IPS-11a (cell line): ENCODE data around the gene MAP4K3.

Experiments
- H3K4me3 ChIP-seq: one replicate; pipeline ENCODE4 v1.5.1; 2013; ENCODE audit warnings: low read depth, low read length, control low read depth

The MAP4K3 gene

DNA sequence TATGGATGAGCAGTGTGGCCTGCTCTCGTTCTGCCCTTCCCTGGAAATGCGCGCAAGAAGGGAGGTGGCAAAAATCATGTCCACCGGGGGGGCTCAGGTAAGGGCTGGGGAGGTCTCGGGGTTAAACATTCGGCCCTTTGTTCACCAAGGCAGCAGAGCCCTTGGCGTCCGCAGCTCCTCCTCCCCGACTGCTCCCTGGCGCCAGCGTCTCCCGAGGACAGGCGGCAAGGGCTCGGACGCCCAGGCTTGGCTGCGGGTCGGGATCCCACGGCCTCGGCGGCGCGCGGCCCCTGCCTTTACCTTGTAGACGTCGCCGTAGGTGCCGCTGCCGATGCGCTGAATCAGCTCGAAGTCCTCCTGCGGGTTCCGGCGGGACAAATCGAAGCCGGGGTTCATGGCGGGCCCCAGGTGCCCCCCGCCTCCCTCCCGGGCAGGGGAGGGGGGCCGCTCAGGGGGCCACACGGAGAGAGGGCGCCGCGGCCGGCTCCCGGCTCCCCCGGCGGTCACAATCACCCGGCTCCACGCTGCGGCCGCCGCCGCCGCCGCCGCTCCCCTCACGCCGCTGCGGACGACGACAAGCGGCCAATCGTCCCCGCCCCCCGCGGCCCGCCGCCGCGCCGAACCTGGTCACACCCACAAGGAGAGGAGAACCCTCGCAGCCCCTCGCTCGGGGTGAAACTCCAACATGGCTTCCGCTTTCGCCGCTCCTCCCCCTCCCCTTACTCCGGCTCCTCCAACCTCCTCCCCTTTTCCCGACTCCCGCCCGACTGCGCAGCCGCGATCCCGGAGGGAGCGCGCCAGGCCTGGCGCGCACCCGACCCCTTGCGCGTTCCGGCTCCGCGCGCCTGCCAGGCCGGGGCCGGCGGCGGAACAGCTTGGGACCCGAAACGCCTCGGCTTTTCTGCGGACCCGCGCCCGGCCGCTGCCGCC lies at the start of gene MAP4K3:
Gene MAP4K3, minus strand, starts transcription at position 694 of the 930 bp plus-strand sequence. Its CDS starts 298 bp downstream, at position 396.
- peak within 1 kb of the TSS; percentile 86 for H3K4me3 ChIP-seq

DNA sequence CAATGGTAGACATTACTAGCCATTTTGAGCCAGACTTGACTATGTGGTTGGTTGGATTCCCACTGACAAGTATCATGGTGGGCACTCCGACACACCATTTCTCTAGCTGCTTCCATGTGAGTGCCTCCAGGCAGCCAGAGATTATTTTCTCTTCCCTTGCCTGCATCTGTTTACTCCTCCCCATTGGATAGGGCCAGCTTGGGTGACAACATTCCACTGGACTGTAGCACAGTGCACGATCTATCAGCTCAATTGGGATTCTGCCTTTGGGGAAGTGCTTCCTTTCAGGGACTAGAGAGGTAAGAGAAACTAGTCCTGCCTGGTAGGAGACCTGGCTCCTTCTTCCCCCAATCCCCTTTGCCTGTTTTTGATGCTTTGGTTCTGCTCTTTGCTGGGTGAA lies 49.0 kb upstream of the MAP4K3 start:
- no peak overlapping the region for H3K4me3 ChIP-seq

DNA sequence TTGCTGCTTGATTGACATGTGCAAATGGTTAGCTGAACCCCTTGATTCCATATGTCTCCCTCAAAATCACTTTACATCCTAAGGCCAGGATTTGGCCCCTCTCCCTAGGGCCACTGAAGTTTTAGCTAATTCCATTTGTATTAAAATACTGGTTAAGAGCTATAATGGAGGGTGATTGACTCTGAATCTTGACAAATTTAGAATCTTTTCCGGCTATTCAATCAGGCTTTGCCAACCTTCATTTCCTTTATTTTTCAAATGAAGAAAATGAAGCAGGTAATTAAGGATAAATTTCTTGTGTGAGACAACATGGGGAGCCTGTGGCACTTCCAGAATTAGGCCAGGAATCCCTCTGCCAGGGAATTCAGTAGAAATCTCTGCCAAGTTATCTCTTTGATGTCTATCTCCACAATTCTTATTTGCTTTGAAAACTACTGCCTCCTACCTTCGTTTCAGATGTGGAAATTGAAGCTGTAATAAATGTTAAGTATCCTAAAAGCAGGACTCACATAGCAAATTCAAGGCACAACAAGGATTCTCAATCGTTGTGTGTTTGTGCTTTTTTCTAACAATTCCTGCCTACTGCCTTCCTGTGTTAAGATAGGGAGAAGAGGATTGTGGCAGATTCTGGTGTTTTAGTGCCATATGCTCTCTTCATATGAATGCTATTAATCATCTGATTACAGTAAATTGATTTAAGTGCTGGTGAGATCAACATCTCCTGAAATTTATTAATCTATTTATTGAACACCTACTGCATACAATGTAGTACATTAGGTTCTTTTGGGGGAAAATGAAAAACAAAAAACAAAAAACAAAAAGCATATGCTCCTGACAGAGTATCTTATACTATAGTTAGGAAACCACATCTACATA lies 47.8 kb upstream of the MAP4K3 start:
- H3K4me3 ChIP-seq: no peak overlapping the region

- no peak overlapping the region for H3K4me3 ChIP-seq
Measured at GRCh38 chr2:39484206-39484605, 47.1 kb upstream of the MAP4K3 start.

DNA sequence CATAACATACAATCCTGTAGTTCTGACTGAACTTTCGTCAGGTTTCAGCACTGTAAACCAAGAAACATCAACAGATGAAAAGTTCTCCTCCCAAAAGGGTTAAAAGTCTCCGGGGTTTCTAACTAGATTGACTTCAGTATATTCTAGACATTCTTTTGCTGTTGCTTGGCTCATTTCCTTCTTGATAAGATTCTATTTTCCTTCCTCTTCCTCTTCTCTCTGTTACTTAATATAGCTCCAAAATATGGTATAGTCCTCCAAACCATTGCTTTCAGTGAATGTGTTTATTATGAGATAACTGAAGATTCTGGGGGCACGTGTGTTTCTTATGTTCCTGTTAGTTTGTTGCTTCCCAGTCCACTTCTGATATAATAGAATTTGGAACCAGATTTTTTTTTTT lies 46.4 kb upstream of the MAP4K3 start:
- no peak overlapping the region for H3K4me3 ChIP-seq

GRCh38 chr2:39481611-39482010 lies 44.5 kb upstream of the MAP4K3 start:
- no peak overlapping the region for H3K4me3 ChIP-seq

DNA sequence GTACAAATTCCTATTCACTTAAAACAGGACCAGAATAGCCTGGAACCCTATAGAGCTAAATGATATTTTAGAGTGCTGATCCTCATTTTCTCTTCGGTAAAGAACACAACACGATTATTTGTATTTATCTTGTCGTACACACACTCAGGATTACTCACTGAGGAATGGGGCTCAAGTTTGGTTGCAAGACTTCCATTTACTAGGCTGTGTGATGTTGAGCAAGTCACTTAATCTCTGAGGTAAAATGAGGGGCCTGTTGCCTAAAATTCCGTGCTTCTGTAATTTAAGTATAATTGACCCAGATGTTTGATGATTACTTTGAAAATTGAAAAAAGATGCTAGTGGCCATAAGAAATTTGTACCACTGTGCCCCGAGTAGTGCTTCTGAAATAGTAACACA lies 42.6 kb upstream of the MAP4K3 start:
- H3K4me3 ChIP-seq: no peak overlapping the region

DNA sequence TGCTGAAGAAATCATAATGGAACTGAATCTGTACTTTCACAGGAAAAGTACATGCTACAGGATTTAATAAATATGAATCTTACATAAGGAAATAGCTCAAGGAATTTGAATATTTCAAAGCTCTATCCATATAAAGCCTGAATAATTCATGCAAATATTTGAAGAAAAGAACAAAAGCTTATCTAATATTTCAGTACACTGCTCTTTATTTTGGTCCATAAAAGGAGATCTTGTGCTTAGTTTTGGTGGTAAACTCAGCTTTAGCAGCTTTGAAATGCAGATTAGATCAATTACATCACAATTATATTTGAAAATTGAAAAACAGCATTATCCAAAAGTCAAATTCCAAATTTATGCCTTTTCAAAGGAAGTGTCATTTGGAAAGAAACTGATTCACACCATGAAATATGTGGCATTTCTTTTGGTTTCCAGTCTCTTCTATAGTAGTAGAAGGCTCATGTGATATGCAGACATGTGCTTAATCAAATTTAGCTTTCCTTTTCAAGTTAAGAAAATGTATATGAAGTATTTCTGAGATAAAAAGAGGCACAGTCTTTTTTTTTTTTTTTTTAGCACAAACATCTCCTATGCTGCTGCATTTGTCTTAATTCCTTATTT lies 42.1 kb upstream of the MAP4K3 start:
- no peak overlapping the region for H3K4me3 ChIP-seq

DNA sequence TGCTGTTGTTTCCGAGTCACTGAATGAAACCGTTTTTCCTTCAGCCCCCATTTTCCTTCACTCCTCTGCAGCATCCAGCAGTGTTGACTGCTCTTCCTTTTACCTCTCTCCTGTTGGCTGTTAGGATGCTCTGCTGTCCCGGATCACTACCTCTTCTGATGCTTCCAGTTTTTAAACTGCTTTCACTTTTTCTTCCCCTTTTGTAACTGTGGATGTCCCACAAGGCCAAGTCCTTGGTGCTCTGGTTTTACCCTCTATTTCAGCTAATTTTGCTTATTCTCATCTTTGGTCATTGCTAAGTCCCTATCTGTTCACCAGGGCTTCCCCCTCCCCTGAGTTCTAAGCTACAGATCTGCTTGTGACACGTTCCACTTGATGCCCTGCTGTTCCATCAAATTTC lies 39.4 kb upstream of the MAP4K3 start:
- no peak overlapping the region for H3K4me3 ChIP-seq

DNA sequence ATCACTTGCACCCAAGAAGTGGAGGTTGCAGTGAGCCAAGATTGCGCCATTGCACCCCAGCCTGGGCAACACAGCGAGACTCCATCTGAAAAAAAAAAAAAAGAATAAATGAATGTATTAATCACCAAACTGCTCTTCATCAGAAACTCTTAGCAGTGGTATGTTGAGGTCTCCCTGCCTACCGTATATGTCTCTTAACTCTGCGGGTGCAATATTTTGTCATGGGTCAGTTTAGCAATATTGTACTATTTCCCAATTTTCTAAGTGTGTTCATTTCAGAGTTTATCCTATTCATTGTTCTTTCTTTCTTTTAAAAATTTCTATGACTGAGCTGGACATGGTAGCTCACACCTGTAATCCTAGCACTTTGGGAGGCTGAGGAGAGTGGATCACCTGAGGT lies 37.9 kb upstream of the MAP4K3 start:
- H3K4me3 ChIP-seq: no peak overlapping the region

- H3K4me3 ChIP-seq: no peak overlapping the region
Measured at GRCh38 chr2:39470580-39470979, 33.5 kb upstream of the MAP4K3 start.

- no peak overlapping the region for H3K4me3 ChIP-seq
Measured at GRCh38 chr2:39469807-39470206, 32.7 kb upstream of the MAP4K3 start.

GRCh38 chr2:39468579-39469451 lies 31.7 kb upstream of the MAP4K3 start:
- H3K4me3 ChIP-seq: no peak overlapping the region

- no peak overlapping the region for H3K4me3 ChIP-seq
Measured at GRCh38 chr2:39466311-39466710, 29.2 kb upstream of the MAP4K3 start.

- no peak overlapping the region for H3K4me3 ChIP-seq
Measured at GRCh38 chr2:39464864-39465263, 27.8 kb upstream of the MAP4K3 start.

- H3K4me3 ChIP-seq: no peak overlapping the region
Measured at GRCh38 chr2:39455826-39456225, 18.7 kb upstream of the MAP4K3 start.

DNA sequence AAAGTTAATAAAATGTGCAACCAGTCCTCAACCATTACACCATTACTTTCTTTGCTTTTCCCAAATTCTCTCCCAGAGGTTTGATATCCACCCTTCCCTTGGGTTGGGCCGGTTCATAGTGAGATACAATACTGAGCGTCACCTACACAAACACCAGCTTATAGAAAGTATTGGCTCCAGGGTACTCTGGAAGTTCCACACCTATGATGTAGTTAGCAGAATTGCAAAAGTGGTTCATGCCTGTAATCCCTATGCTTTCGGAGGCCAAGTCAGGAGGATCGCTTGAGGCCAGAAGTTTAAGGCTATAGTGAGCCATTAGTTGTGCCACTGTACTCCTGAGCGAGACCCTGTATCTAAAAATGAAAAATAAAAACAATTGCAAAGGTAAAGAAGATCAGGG lies 15.3 kb upstream of the MAP4K3 start:
- H3K4me3 ChIP-seq: no peak overlapping the region

GRCh38 chr2:39451954-39452353 lies 14.9 kb upstream of the MAP4K3 start:
- H3K4me3 ChIP-seq: no peak overlapping the region

DNA sequence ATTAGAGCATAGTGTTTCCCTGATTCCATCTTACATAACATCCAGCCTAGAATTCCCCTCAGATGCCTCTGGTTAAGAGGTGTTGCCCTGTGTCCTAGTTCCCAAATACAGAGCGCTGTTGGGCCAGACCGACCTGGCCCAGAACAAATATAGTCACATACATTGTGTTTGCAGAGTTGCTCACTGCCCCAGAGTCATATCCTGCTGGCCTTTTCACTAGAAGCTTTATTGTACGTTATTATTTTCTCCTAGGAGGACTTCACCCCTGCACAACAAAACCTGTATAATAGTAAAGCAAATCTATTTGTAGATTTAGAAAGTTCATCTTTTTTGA lies 11.1 kb upstream of the MAP4K3 start:
- no peak overlapping the region for H3K4me3 ChIP-seq
